ENCODE results near the gene LSAMP.
"Not testable (repeated sequence)": the region's sequence is repeated elsewhere in the genome, so short reads cannot be mapped to it uniquely, and the experiment has no call there.

The LSAMP gene

GRCh38 chr3:115784739-115785536, 660.3 kb downstream of the LSAMP start:
- no peak for FAIRE-seq

GRCh38 chr3:115783938-115784738, 661.1 kb downstream of the LSAMP start:
- no peak for FAIRE-seq

- FAIRE-seq, result not testable (repeated sequence)
Observed at GRCh38 chr3:115783426-115783825, 661.9 kb downstream of the LSAMP start.

- FAIRE-seq, result no peak
Observed at GRCh38 chr3:115779011-115779410, 666.3 kb downstream of the LSAMP start.

- FAIRE-seq, result no peak
Observed at GRCh38 chr3:115772951-115773350, 672.3 kb downstream of the LSAMP start.

GRCh38 chr3:115768661-115769060, 676.6 kb downstream of the LSAMP start:
- no peak for FAIRE-seq

- FAIRE-seq, result no peak
Observed at GRCh38 chr3:115766587-115767482, 678.5 kb downstream of the LSAMP start.

- no peak for FAIRE-seq
Observed at GRCh38 chr3:115761927-115762305, 683.4 kb downstream of the LSAMP start.

GRCh38 chr3:115760716-115761115, 684.6 kb downstream of the LSAMP start:
- FAIRE-seq, result no peak

- no peak for FAIRE-seq
Observed at GRCh38 chr3:115758076-115758763, 687.1 kb downstream of the LSAMP start.

- FAIRE-seq, result not testable (repeated sequence)
Observed at GRCh38 chr3:115752978-115753377, 692.3 kb downstream of the LSAMP start.
